Measurements from ENCODE around the gene IQCN. TPM values are rescaled to one million over a fixed set of nuclear protein-coding genes. Genes with fewer than 3 reads are reported as not detected.

Gene IQCN
- total RNA-seq, 4 donors from 2014 or later: 4.8 to 49.7 (median 17.5) TPM

DNA sequence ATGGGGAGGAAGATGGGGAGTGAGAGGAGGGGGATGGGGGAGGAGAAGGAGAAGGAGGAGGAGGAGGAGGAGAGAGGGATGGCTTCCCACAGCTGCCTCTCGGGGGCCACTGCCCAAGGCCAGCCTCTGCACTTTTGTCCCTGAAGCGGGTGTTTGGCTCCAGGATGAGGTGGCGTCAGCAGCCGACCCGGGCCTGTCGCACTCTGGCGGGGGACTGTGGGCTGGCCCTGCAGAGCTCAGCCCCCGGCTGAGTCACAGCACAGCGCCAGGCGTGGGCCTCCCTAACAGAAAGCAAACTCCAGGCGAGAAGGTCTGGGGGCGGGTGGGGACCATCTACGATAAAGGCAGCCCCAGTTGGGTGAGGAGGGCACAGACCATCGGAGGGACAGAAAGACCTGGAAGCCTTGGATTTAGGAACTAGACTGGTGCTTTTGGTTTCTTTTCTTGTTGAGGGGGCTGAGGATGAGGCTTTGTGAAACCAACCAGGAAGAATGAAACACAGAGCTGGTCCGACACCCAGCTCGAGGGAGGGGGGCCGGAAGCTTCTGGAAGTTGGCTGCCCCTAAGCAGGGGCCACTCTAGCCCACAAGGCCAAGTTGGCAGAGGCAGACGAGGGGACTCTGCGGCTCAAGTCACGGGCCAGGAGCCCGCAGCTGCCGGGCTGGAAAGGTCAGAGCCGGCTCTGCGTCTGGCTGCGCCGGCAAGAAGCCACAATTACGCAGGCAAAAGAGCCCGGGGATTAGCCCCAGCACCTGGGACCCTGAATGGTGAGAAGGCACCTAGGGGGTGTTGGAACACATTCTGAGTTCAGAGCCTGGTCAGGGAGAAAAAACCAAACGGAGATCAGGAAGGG, 30.4 kb upstream of the IQCN start:
- peak overlapping the region in 3 of 4 donors; percentile 22 to 47 (median 27) for H3K4me3 ChIP-seq

DNA sequence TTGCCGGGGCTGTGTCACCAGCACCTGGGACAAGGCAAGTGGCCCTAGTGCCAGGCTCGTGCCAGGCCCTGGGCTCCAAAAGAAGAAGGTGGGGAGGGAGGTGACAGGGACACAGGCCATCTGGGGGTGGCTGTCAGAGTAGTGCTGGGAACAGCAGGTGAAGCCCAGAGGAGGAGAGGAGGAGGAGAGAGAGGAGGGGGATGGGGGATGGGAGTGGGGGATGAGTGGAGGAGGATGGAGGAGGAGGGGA, 29.9 kb upstream of the IQCN start:
- no peaks in the 10 kb centered on the region for H3K9me3 ChIP-seq
- no peak for DNase-seq
- in situ Hi-C loops (cut with MboI; ENCODE audit: low pct_ligation_motif_present in 1 of 4, low pct_unique_long_range_greater_than_20kb in 1 of 4, low sequenced_read_pairs in 3 of 4) (no loop called here), intact Hi-C loops (cut with DNase I; ENCODE audit: low total_unique reads) (no loop called here)
- peak overlapping the region; percentile 93 to 98 (median 96) for H3K27ac ChIP-seq
- no peak for TF ChIP-seq POLR2AphosphoS5 (IDR thresholded peaks at IDR 0.05)
- TF ChIP-seq EP300 (IDR thresholded peaks at IDR 0.05; ENCODE audit: low read depth): no peak
- TF ChIP-seq, protein P1, sequence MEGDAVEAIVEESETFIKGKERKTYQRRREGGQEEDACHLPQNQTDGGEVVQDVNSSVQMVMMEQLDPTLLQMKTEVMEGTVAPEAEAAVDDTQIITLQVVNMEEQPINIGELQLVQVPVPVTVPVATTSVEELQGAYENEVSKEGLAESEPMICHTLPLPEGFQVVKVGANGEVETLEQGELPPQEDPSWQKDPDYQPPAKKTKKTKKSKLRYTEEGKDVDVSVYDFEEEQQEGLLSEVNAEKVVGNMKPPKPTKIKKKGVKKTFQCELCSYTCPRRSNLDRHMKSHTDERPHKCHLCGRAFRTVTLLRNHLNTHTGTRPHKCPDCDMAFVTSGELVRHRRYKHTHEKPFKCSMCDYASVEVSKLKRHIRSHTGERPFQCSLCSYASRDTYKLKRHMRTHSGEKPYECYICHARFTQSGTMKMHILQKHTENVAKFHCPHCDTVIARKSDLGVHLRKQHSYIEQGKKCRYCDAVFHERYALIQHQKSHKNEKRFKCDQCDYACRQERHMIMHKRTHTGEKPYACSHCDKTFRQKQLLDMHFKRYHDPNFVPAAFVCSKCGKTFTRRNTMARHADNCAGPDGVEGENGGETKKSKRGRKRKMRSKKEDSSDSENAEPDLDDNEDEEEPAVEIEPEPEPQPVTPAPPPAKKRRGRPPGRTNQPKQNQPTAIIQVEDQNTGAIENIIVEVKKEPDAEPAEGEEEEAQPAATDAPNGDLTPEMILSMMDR (IDR thresholded peaks at IDR 0.05): no peak
- no peak for TF ChIP-seq POLR2A (IDR thresholded peaks at IDR 0.05)
- 23% methylated on average over 2 of the region's 2 CpGs; no CpG with 5 or more reads in 1 of the 2 donors for WGBS, 2 donors (ENCODE audit: low coverage in 1 of 2)
- peaks cover 0 to 6% (median 0%) of the 10 kb centered on the region in 4 donors for H3K36me3 ChIP-seq
- peak overlapping the region in 2 of 4 donors; percentile 27 to 47 for H3K4me3 ChIP-seq
- no peaks in the 10 kb centered on the region for H3K27me3 ChIP-seq
- H3K4me1 ChIP-seq: peaks cover 27 to 78% (median 45%) of the 10 kb centered on the region in 4 donors

More for the DNA sequence above, 30.4 kb upstream of the IQCN start:
- Histone ChIP-seq H3K4me1 (peaks cover 27 to 78% (median 45%) of the 10 kb centered on the region in 4 donors), H3K27me3 (no peaks in the 10 kb centered on the region), H3K27ac (peak overlapping the region; percentile 93 to 98 (median 96)), H3K36me3 (peaks cover 0 to 10% (median 0%) of the 10 kb centered on the region in 4 donors), H3K9me3 (no peaks in the 10 kb centered on the region)
- 19 to 22% methylated on average over 6 to 29 of the region's 29 CpGs for WGBS, 2 donors (ENCODE audit: low coverage in 1 of 2)
- TF ChIP-seq, protein P1 (IDR thresholded peaks at IDR 0.05): no peak
- TF ChIP-seq POLR2A (IDR thresholded peaks at IDR 0.05) (peak; percentile 76), POLR2AphosphoS5 (IDR thresholded peaks at IDR 0.05) (peak; percentile 38 to 71 (median 61)), EP300 (IDR thresholded peaks at IDR 0.05; ENCODE audit: low read depth) (no peak)
- in situ Hi-C loops (cut with MboI; ENCODE audit: low pct_ligation_motif_present in 1 of 4, low pct_unique_long_range_greater_than_20kb in 1 of 4, low sequenced_read_pairs in 3 of 4): no loop called here
- intact Hi-C loops (cut with DNase I; ENCODE audit: low total_unique reads): no loop called here
- DNase-seq: peak; percentile 75

DNA sequence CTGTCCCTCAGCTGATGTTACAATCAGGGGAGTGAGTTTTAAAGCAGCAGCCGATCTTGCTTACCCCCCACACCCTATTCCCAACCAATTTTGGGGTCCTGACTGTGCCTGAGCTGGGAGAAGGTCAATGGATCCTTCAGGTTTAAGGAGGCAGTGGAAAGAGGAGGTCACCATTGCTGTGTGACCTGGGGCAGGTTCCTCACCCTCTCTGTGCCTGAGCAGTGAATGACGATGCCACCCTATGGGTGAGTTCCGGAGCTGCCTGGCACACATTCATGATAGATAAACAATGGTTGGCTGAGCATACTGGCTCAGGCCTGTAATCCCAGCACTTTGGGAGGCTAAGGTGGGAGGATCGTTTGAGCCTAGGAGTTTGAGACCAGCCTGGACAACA, 27.5 kb upstream of the IQCN start:
- Histone ChIP-seq H3K27me3 (no peaks in the 10 kb centered on the region), H3K36me3 (no peaks in the 10 kb centered on the region), H3K4me1 (peaks cover 27 to 64% (median 45%) of the 10 kb centered on the region in 4 donors), H3K9me3 (no peaks in the 10 kb centered on the region), H3K27ac (peak overlapping the region; percentile 53 to 98 (median 87)), H3K4me3 (no peak overlapping the region)
- in situ Hi-C loops (cut with MboI; ENCODE audit: low pct_ligation_motif_present in 1 of 4, low pct_unique_long_range_greater_than_20kb in 1 of 4, low sequenced_read_pairs in 3 of 4): no loop called here
- 60% methylated on average over 4 of the region's 4 CpGs; no CpG with 5 or more reads in 1 of the 2 donors for WGBS, 2 donors (ENCODE audit: low coverage in 1 of 2)
- TF ChIP-seq POLR2AphosphoS5 (IDR thresholded peaks at IDR 0.05): no peak
- TF ChIP-seq, protein P1 (IDR thresholded peaks at IDR 0.05): peak in 1 of 5 experiments; percentile 10
- intact Hi-C loops (cut with DNase I; ENCODE audit: low total_unique reads): no loop called here
- DNase-seq: no peak

DNA sequence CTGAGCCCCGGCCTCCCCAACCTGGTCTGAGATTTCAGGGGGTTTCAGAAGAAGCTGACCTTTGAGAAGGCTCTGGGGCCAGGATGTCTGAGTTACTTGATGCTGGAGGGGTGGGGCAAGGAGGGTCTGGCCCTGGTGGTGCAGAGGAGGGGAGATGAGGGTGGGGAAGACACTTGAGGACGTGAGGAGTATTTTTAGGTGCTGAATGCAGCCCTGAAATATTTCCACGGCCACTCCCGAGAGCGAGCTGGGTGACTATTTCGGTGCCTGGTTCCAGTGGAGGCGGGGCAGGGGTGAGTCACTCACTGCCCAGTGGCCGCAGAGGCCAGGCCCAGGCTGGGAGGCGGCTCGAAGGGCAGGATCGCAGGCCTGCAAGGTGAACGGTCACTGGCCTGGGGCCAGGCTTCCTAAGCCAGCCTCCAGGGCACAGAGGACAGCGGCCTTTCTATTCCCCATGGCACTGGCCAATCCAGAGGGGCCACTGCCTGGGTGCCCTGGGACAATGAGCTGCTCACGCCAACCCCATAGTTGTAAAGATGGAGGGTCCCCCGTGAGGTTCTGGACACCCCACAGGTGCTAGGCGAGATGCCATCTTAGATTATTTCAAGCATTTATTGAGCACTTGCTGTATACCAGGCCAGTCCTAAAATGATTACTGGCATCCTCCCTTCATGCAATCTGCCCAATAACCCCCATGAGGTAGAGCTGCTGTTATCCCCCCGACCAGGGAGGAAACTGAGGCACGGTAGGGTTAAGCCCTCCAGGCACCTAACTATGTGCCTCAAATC, 26.9 kb upstream of the IQCN start:
- DNase-seq: peak; percentile 79
- Histone ChIP-seq H3K36me3 (no peaks in the 10 kb centered on the region), H3K27me3 (no peaks in the 10 kb centered on the region), H3K4me3 (no peak overlapping the region), H3K27ac (peak overlapping the region; percentile 53 to 98 (median 87)), H3K4me1 (peaks cover 23 to 58% (median 42%) of the 10 kb centered on the region in 4 donors), H3K9me3 (no peaks in the 10 kb centered on the region)
- in situ Hi-C loops (cut with MboI; ENCODE audit: low pct_ligation_motif_present in 1 of 4, low pct_unique_long_range_greater_than_20kb in 1 of 4, low sequenced_read_pairs in 3 of 4): no loop called here
- 53% methylated on average over 18 of the region's 18 CpGs; no CpG with 5 or more reads in 1 of the 2 donors for WGBS, 2 donors (ENCODE audit: low coverage in 1 of 2)
- intact Hi-C loops (cut with DNase I; ENCODE audit: low total_unique reads): no loop called here
- peak in 2 of 3 donors; percentile 41 to 58 for TF ChIP-seq POLR2AphosphoS5 (IDR thresholded peaks at IDR 0.05)
- TF ChIP-seq, protein P1 (IDR thresholded peaks at IDR 0.05): no peak

Measured in transverse colon (tissue), 4 donors.